HG02623 (cell line): ENCODE data around the gene COL23A1.

ENCODE experiments used
- ATAC-seq: cut with Tn5 transposase; IDR thresholded peaks from one replicate; pipeline ENCODE4 v1.9.1; 2021; ENCODE audit warnings: moderate library complexity; ENCODE audit not compliant: unreplicated experiment

Gene COL23A1

DNA sequence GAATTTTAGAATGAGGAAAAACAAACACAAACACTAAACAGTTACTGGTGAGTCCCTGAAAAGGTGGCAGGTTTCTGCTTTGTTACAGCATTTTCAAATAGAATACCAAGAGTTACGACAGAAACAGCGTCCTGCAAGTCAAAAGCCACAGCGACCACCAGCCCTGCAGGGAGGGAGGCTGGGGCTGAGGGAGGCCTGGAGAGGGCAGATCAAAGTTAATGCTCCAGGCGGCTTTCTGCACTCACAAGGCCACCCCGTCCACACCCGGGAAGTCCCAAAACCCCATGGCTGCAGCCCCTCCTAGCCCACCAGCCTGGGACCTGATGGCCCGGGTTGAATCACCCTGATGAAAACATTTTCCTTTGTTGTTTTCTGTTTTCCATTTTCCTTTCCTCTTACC is 29.3 kb downstream of the COL23A1 start:
- no peak for ATAC-seq

DNA sequence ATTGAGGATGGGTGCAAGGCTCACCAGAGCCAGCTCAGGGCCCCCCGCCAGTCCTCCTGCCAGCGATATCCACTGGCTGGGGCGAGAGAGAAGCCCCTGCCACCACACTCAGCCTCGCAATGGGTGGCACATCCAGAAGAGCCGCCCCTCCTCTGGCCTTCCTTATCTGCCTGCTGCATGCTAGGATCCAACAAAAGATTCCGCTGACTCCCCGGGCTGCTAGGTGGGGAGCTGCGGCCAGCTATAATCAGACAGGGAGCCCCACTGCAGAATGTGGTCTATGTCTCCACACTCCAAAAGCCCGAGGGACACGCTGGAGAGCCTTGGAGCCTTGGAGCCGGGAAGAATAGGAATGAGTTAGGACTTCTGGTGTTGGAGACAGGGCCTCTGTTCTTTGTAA is 32.8 kb downstream of the COL23A1 start:
- ATAC-seq = no peak

DNA sequence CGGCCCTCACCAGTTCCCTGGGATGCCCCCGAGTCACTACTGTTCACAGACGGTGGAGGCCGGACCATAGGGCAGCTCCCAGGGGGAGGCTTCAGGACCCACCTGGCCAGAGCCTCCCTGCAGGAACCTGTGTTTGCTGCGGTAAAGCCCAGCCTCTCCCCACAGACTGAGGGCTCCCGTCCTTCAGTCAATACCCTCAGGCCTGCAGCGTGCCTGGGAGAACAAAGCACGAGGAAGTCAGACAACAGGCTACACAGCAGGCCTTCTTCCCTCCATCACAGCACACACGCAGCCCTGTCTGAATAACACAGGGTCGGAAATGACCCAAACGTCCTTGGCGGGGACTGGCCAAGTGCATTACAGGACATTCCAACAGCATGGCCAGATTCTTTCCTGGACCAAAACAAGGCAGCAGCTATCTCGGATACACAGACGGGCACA is 34.4 kb downstream of the COL23A1 start:
- no peak for ATAC-seq

DNA sequence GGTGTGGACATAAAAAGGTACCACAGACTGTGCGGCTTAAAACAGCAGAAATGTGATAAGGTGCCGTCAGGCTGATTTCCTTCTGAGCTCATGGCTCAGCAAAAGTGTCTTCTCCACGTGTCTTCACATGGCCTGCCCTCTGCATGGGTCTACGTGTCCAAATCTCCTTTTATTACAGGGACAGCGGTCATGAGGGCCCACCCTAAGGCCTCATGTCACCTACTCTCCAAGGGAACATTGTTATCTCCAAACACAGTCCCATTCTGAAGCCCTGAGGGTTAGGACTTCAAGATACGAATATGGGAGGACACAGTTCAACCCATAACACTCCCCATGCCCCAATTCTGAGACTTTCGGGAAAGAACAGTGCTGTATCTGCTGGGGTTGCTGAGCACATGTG is 35.2 kb downstream of the COL23A1 start:
- no peak for ATAC-seq

DNA sequence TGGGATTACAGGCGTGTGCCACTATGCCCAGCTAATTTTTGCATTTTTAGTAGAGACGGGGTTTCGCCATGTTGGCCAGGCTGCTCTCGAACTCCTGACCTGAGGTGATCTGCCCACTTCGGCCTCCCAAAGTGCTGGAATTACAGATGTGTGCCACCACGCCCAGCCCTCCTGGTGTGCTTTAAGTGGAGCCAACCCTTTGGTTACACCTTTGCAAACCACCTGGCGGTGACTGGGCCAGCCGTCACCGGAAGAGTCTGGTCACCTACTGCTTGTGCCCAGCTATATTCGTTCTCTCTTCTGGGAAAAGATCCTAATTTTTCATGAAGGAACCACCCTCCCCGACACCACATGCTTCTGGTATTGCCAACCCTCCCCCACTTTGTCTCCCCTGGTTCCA is 35.9 kb downstream of the COL23A1 start:
- ATAC-seq = no peak

DNA sequence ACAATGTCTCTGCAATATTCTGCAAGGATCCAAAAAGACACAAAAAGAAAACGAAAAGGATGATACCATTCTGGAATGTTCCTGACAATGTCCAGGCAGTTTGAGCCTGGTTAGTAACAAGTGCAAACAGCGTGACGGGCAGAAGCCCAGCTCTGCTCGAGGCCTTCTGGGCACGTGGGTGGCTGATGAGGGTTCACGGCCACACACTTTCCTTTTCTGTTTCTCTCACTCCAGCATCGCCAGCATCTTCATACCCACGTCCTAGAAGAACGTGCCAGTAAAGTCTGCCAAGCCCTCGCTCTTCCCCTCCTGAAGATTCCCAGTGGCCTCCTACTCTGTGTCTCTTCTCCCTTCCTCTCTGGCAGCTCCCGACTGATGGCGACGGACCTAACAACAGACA is 36.7 kb downstream of the COL23A1 start:
- no peak for ATAC-seq

DNA sequence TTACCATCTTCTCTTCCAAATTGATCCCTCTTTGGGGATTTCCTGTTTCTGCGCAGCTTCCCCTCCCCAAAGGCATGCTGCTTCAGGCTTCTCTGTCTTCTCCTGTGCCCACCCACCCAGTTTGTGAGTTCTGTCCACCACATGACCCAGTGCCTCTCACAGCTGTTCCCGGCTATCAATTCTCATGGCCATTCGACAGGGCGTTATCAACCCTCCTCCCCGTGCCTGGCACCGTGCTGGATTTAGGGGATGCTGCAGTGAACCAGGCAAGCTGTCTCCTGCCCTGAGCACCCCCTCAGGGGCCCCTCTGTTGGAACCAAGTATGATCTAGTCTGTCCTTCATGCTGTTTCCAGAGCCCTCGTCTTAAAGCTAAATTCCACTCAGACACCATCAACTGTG is 38.7 kb downstream of the COL23A1 start:
- no peak for ATAC-seq

DNA sequence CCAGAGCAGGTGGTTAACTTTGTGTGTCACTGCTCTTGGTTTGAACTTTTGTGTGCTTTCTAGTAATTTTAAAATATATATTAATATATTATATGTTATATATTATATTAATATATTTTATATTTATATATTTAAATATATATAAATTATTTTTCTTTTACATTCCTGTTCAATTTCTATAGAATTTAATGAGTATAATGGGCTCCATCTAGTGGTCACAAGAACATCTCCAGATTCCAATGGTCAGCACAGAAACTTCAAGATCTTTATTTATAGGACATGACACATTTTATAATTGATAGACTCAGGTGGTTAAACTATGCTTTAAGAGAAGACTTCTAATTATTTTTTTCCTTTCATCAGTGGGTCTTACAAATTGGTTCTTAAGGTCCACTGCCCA is 39.1 kb downstream of the COL23A1 start:
- no peak for ATAC-seq

DNA sequence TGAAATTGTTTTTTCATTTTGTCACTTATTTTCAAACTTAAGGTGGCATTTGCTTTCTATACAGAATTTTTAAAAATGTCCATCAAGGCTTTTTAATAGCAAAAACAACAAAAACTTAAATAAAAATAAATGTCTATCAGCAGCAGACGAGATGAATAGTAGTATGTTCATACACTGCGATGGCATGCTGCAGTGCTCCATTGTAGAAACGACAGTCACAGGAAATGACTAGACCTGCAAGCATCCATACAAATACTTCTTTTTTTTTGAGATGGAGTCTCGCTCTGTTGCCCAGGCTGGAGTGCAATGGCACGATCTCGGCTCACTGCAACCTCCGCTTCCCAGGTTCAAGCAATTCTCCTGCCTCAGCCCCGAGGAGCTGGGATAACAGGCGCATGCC is 41.4 kb downstream of the COL23A1 start:
- no peak for ATAC-seq

DNA sequence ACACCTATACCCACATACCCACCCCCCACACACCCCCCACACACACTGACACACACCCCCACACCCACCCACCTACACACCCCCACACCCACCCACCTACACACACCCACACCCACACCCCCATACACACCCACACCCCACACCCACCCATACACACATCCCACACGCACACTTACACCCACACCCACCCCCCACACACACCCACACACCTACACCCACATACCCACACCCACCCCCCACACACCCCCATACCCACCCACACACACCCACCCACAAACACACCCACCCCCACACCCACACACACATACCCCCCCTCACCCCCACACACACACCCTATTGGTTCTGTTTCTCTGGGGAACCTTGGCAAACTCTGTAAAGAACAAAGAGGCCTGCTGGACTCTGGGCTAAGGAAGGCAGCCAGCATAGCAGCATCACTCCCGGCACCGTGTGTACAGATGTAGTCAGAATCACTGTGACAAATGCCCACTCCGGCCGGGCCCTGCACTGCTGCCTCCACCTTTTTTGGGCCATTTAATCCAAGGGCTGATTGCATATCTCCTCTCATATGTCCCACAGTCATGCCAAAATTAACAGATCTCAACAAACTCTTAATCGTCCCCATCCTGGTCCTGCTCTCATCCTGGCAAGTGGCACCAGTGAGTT is 42.3 kb downstream of the COL23A1 start:
- no peak for ATAC-seq

DNA sequence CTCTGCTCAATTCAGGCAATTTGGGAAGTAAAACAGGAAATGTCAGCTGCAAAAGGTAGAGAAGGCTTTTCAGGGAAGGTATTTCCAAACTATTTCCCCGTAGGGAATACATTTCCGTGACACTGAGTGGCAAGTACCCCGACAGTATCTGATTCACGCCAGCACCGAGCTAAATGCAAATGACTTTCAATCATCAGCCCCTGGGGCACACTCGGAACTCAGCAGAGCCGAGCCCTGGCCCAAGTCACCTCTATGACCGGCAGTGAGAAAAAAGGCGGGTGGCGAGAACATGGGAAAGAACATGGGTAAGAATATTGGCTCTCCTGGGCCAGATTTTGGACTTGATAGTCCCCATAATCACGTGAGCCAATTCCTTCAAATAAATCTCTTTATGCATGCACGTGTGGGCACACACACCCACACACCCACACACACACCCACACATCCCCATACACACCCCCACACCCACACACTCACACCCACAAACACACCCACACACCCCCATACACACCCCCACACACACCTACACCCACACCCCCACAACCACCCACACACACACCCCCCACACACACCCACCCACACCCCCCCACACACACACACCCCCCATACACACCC is 43.0 kb downstream of the COL23A1 start:
- no peak for ATAC-seq

DNA sequence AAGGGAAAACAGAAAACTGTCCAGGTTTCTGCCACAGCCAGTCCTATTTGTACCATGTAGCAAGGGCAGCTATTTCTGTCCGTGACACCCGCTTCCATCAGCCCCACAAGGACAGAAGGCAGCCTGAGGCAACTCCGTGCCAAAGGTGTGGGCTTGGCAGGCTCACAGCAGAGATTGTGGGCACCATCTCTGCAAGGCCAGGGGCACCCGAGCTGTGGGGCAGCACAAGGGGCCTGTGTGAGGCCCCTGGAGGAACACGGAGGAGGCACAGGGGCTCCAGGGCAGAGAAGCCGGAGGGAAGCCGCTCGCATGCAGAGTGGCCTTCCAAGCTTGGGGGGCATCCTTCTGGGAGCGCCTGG is 43.5 kb downstream of the COL23A1 start:
- no peak for ATAC-seq

DNA sequence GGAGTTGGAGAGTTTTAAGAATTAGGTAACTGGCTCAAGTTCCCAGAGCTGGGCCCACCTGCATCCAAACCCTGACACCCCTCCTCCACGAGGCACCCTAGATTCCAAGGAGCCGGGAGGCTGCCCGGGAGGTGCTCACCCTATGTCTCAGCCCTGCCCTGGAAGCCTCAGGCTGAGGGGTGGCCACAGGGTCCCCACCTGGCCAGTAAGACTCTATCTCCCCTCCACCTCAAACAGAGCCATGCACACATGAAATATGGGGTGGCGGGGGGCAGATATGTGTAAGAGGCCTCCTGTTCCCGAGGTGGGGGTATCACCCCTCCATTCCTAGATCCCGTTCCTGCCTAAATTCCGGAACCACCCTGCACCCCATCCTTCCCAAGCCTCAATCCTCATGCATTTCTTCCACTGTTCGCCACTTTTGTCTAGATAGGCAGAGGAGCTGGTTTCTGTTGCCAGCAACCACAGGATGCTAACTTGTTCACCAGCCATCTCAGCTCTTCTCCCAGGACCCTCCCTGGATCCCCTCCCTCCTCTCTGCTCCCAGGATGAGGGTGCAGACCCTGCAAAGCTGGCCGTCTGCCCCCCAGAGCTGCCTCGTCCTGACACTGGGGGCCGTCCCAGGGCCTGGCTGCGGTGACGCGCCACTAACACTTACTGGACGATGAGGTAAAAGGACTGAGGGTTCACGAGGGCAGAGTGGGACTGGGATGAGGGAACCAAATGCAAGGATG is 44.1 kb downstream of the COL23A1 start:
- no peak for ATAC-seq

DNA sequence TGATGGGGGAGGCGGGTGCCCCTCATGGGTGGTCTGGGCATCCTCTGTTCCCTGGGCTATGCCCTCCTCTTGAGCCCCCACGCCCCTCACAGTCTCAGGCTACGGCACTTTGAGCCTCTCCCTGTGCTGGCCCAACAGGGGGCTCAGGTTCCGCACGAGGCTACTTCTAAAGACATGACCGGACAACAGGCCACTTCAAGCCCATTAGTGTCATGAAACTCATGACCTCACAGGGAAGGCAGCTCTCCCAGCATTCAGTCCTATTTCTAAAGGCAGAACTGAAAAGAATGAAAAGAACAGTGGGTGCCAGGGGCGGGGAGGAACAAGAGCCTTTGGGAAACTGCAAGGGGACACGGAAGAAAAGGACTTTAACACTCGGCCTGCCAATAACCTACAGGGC is 45.0 kb downstream of the COL23A1 start:
- no peak for ATAC-seq

DNA sequence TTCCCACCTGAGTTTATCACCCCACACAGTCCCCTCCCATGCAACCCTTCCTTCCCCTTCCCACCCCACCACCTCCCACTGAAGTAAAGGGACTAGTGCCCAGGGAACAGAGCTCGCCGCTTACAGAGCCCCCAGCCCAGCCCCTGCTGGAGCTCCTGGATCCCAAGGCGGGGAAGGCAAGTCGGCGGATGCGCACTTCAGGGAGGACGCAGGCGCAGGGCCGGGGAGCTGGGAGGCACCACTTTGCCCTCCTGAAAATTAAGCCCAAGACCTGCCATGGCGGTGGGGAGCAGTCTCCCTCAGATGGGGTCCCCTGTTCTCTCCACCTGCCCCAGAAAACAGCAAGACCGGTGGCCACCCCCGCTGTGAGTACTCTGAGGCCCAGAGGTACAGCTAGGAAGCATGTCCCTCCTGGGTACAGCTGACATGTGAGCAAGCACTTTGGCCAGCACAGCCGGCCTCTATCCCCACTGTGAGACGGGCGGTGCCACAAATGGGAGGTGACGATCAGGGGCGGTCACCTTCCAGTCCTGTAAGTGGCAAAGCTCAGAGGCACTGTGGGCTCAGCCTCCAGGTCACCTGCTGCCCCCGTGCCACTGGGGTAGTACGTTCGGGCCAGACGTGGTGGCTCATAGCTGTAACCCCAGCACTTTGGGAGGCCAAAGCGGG is 45.9 kb downstream of the COL23A1 start:
- ATAC-seq = no peak

DNA sequence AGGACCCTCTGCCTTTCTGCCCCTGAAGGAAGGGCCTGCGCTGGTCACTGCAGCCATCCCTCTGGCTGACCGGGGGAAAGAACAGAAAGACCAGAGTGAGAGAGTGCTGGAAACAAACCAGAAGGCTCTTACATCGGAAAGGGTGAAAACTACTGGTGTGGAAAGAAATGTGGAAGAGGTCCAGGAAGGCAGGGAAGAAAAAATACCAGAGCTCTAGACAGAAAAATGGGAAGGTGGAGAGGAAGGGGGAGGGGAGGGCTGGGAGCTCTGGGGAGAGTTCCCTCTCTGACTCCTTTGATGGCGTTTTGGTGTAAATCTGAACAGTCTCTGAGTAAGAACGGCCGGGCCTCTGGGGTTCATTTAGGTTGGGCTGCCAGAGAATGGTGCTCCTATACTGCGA is 47.7 kb downstream of the COL23A1 start:
- no peak for ATAC-seq

DNA sequence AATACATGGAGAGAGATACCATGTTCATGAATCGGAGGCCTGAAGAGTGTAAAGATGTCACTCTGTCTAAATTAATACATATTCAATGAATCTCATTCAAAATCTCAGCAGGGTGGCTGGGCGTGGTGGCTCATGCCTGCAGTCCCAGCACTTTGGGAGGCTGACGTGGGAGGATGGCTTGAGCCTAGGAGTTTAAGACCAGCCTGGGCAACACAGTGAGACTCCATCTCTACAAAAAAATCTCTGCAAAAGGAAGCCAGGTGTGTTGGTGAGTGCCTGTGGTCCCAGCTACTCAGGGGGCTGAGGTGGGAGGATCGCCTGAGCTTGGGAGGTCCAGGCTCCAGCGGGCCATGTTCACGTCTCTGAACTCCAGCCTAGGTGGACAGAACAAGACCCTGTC is 49.7 kb downstream of the COL23A1 start:
- ATAC-seq = no peak

DNA sequence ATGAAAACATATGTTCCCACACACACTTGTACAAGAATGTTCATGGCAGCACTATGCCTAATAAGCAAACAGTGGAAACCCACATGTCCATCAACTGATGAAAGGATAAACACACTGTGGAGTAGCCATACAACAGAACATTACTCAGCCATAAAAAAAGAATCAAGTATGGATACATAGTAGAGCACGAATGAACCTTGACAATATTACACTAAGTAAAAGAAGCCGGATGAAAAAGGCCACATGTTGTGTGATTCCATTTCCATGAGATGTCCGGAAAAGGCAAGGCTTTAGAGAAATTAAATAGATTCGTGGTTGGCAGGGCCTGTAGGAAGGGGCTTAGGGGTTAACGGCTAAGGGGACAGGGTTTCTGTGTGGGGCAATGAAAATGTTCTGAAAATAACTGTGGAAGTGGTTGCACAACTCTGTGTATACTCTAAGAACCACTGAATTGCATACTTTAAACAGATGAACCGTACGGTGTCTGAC is 51.4 kb downstream of the COL23A1 start:
- no peak for ATAC-seq

DNA sequence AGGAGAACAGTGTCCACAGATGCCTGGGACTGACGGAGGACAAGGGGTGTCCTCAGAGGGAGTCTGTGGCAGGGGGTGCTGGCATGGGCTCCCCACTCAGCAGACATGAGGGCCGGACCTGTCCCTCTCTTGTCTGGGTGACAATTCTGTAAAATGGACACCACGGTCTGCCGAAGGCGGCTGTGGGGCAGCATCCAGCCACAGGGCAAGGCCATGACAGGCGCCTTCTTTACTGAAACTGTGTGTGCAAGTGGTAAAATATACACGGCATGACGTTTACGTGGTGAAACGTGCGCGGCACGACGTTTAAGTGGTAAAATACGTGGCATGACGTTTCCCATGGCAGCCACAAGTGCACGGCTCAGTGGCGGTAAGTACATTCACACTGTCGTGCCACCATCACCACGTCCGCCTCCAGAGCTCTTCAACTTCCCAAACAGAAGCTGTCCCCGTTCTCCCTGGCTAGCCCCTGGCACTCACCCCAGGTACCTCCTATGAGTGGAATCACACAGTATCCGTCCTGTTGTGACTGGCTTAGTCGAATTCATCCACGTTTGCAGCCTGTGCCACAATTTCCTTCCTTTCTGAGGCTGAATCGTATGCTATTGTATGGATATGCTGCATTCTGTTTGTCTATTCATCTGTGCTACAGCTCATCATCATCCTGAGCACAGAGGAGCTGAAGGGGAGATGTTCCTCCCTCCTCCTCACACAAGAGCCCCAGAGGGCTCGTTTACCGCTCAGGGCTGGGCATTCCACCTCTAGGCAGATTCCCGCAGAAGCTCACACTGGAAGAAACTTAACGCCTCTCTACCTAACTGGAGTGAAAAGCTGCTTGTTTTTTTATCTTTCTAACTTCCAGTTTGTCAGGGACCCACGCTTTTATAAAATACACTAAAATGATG is 52.5 kb downstream of the COL23A1 start:
- no peak for ATAC-seq

DNA sequence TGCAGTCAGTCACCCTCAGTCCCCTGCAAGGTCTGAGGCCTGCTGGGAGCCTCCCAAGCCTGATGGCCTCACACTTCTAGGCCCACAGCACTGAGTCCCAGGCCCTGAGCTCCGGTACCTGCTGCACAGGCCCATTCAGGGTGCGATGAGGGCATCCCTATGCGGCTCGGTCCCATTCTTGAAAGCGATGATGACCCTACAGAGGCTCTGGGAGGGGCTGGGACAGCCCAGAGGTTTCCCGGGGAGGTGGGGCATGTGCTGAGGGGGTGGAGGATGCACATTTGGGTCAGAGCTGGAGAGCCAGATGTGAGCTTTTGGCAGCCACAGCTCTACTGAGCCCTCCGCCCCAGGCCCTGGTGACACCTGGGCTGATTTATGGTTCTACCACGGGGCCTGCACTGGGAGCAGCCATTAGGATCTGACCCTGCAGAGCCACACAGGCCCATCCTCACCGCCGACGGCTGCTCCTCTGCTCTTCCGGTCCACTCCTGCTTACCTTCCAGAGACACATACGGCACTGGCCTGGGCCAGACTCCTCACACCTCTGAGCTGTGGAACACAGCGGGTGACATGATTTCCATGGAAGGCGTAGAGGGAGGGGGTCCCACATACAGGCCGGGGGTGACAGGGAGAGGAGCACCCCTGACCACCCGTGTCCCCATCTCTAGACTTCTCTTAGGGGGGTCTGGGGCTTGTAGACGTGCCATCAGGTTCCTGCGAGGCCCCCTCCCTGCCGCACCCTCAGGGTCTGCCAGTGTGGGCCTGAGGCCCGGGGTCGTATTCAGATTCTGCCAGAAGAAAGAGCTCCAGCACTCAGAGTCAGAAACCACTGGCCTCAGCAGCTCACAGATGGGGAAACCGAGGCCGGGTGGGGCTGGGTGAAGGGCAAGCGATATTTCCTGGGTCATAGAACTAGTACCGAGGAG is 53.4 kb downstream of the COL23A1 start:
- ATAC-seq = no peak
